Skeletal muscle satellite cell (primary cell): ENCODE data around the gene ALAS2.

Source experiments
- H3K27me3 ChIP-seq: 2 replicates; pipeline ENCODE4 v1.7.0; 2013; ENCODE audit warnings: low read length; ENCODE audit not compliant: control insufficient read depth, insufficient read depth
- H3K36me3 ChIP-seq: 2 replicates; pipeline ENCODE4 v1.7.0; 2013; ENCODE audit warnings: mild to moderate bottlenecking, control low read depth, low read length; ENCODE audit not compliant: insufficient read depth
- H3K4me1 ChIP-seq: 2 replicates; pipeline ENCODE4 v1.7.0; 2013; ENCODE audit warnings: low read length; ENCODE audit not compliant: control insufficient read depth, insufficient read depth
- H3K4me2 ChIP-seq: 2 replicates; pipeline ENCODE4 v1.7.0; 2013; ENCODE audit warnings: mild to moderate bottlenecking, low read length
- H3K4me3 ChIP-seq: 2 replicates; pipeline ENCODE4 v1.7.0; 2013; ENCODE audit warnings: low read length
- H3K9ac ChIP-seq: 2 replicates; pipeline ENCODE4 v1.7.0; 2013; ENCODE audit warnings: mild to moderate bottlenecking, low read depth, low read length, moderate library complexity
- H3K9me3 ChIP-seq: replicated peaks from 2 replicates; pipeline ENCODE4 v1.7.0; 2013; ENCODE audit warnings: mild to moderate bottlenecking, control low read depth, low read length

The ALAS2 gene

DNA sequence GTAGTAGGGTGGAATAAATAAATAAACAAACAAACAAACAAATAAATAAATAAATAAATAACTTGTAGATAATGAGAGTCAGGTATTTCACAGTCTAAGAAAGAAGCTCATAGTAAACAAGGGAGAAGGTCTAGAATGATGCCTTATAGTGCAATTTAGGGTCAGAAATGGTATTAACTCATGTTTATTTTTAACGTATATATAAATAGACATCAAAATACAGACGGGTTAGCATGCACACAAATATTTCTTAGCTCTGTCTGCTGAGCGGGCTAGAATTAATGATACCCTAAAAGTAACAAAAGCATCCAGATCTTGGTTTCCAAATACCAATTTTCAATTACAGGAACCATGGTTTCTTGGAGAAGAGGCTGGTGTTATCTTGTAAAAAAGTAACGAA is 53.4 kb downstream of the ALAS2 start:
- H3K4me1 ChIP-seq, result no peaks in the 10 kb centered on the region
- no peaks in the 10 kb centered on the region for H3K9me3 ChIP-seq
- no peaks in the 10 kb centered on the region for H3K36me3 ChIP-seq
- no peak overlapping the region for H3K4me2 ChIP-seq
- no peak overlapping the region for H3K4me3 ChIP-seq
- no peak overlapping the region for H3K9ac ChIP-seq
- no peaks in the 10 kb centered on the region for H3K27me3 ChIP-seq

DNA sequence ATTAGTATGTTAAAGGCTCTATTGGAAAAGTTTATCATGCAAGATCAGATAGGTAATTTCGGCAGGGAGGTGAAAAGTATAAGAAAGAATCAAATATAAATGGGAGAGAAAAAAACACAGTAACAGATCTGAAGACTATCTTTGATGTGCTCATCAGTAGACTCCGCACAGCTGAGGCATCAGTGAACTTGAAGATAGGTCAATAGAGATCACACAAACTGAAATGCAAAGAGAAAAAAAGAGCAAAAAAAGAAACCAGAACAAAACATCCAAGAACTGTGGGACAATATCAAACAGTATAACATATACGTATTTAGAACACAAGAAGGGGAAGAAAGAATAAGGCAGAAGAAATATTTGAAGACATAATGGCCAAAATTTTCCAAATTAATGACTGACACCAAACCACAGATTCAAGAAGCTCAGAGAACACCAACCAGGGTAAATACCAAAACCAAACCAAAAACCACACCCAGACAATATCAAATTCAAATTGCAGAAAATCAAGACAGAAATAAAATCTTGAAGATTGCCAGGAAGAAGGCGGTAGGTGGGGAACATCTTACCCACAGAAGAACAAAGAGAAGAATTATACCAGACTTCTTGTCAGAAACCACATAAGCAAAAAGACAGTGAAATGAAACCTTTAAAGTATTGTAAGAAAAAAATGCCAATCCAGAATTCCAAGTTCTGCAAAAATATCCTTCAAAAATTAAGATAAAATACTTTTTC is 65.8 kb downstream of the ALAS2 start:
- Histone ChIP-seq H3K9ac (no peak overlapping the region), H3K36me3 (no peaks in the 10 kb centered on the region), H3K4me1 (no peaks in the 10 kb centered on the region), H3K4me3 (no peak overlapping the region), H3K4me2 (no peak overlapping the region), H3K9me3 (no peaks in the 10 kb centered on the region), H3K27me3 (peaks cover 4% of the 10 kb centered on the region)

DNA sequence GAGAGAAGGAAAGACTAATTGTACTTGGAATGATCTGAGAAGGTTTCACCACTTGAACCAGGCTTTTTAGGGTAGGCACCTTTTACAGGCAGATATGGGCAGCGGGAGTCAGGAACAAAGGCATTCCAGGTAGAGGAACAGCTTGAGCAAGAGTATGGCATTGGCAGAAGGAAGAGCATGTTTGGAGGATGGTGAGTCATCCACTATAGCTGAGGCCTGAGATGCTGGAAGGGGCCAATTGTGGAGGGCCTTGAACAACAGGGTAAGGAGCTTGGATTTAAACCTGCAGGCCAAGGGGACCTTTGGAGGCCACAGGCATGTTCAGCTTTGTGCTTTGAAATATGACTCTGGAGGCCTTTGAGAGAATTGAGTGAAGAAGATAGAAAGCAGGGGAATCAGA is 69.0 kb downstream of the ALAS2 start:
- Histone ChIP-seq H3K27me3 (peaks cover 9% of the 10 kb centered on the region), H3K36me3 (no peaks in the 10 kb centered on the region), H3K9me3 (no peaks in the 10 kb centered on the region), H3K4me1 (no peaks in the 10 kb centered on the region), H3K4me3 (no peak overlapping the region), H3K9ac (no peak overlapping the region), H3K4me2 (no peak overlapping the region)
